DMS53 (cell line): Measurements from ENCODE around the gene KRT5.
"Not testable (repeated sequence)": the region's sequence is repeated elsewhere in the genome, so short reads cannot be mapped to it uniquely, and the experiment has no call there.

Experiments
- DNase-seq: peaks from one replicate; lab custom pipeline; 2025; lab: John Stamatoyannopoulos, UW

KRT5 gene

GRCh38 chr12:52494100-52494499 lies 26.1 kb downstream of the KRT5 start:
- no peak for DNase-seq

- DNase-seq, result no peak
Measured at GRCh38 chr12:52493172-52493571, 27.0 kb downstream of the KRT5 start, which contains the start of gene KRT6A. Gene KRT6A (minus strand): TSS chr12:52493257. CDS start chr12:52493188, 69 bp downstream.

GRCh38 chr12:52492405-52492804 lies 27.8 kb downstream of the KRT5 start:
- not testable (repeated sequence) for DNase-seq

- not testable (repeated sequence) for DNase-seq
Measured at GRCh38 chr12:52491495-52491894, 28.7 kb downstream of the KRT5 start.

DNA sequence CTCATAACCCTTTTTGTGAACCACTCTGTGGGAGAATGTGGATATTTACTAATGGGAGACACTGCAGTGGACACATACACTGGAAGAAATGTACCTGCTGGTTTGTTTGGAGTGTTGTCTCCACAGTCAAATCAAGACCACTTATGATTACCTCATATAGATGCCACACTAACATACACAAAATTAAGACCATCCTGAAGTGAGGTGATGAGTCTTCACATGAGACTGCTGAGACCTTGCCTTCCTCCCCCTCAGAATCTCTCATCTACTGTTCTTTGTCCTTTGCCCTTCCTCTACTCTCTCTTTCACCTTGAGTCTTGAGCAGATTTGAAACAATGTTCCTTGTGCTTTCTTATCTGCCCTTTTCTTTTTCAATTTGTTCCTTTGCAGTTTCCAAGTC lies 31.5 kb downstream of the KRT5 start:
- no peak for DNase-seq

- not testable (repeated sequence) for DNase-seq
Measured at GRCh38 chr12:52487744-52488443, 32.3 kb downstream of the KRT5 start.

- no peak for DNase-seq
Measured at GRCh38 chr12:52487211-52487610, 33.0 kb downstream of the KRT5 start.

DNA sequence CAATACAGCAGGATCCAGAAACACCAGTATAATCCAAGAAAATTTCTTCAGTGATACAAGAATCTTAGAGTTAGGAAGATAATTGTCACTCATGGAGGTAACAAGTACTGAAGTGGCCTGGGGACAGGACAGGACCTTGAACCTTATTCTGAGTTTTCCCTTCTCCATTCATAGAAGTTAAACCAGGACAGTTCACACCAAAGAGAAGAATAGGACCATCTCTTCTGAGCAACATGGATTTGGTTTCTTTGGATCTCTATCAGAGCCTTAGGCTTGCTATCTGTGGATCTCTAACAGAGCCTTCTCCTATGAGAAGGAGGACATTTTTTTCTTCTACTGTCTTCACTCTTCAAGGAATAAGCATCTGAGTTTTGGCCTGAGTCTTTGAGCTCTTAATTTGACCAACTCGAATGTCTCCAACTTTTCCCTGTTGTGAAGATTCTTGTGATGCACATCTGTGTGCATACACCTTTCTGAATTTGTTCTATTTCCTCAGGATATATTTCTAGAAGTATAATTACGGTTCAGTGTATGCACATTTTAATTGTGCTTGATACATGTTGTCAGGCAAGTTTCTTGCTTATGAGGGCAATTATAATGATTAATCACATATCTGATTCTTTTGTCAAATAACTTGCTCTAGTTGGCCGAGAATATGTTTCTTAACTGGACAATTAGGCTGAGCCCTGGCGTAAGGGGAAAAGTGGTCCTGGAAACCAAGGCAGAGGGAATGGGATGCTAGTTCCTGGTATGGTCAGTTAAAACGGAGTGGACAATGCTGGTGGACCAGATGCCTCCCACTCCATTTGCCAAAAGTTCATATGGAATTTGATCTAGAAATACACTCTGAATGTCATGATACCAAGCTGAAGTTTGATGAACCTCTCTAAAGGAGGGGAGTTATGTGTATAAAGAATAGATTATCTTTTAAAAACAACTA lies 33.8 kb downstream of the KRT5 start:
- no peak for DNase-seq

GRCh38 chr12:52480073-52480472 lies 40.1 kb downstream of the KRT5 start:
- DNase-seq, result no peak

DNA sequence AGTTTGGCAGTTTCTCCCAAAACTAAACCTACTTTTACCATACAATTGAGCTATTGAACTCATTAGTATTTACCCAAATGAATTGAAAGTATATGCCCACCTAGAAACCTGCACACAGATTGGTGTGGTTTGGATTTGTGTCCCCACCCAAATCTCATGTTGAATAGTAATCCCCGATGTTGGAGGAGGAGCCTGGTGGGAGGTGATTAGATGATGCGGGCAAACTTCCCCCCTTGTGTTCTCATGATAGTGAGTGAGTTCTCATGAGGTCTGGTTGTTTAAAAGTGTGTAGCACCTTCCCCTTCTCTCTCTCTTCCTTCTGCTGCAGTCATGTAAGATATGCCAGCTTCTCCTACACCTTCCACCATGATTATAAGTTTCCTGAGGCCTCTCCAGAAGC lies 42.5 kb downstream of the KRT5 start:
- DNase-seq, result no peak

DNA sequence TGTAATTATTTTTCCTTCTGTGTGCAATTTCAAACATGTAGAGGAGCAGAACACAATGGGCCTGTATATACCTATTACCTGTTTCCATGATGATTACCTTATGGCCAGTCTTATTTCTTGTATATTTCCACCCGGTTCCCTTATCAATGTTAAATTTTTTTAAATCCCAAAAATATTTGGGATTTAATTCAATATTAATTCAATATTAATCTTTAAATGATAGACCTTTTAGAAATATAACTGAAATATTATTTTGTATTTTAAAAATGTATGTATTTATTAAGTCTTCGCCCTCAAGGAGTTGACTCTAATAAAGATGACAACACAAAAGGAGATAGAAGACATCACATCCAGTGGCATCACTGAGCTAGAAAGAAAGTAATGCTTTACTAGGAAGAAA lies 46.0 kb downstream of the KRT5 start:
- no peak for DNase-seq

DNA sequence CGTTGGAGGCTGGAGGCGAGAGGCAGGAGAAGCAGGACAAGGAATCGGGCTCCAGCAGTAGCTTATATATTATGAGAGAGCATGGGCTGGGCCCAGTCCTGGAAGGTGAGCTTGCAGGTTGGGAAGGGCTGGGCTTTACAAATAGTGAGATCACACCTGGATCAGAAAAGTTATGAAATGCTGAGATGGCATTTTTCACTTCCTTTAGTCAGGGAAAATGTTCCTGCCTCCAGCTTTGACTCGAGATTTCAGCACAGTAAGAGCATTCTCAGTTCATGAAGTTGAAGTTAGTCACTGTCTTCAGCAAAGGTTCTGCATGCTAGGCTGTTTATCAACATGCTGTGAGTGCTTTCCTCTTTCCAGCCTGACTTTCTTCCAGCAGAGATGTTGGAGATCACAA lies 46.4 kb downstream of the KRT5 start, which contains the start of gene KRT6C:
Gene KRT6C (minus strand): TSS at position 38 of the 400 bp plus-strand sequence. CDS start 68 bp downstream, outside the sequence.
- DNase-seq, result no peak

DNA sequence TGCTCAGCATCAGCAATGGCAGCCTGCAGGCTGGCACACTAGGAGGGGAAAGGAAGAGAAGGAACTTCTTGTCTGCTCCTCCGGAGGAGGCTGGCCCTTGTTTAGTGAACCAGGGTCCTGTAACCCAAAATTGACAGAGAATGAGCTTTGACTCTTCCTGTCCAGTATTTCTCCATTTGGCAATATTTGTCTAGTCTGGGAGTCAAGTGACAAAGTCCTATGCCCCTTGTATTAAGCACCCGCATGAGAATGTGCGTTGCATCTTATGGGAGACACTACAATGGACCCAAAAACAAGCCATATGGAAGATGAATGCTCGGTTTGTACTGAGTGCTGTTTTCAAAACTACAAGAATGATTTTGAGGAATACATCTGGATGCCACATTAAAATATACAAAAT lies 50.3 kb downstream of the KRT5 start:
- DNase-seq, result no peak

DNA sequence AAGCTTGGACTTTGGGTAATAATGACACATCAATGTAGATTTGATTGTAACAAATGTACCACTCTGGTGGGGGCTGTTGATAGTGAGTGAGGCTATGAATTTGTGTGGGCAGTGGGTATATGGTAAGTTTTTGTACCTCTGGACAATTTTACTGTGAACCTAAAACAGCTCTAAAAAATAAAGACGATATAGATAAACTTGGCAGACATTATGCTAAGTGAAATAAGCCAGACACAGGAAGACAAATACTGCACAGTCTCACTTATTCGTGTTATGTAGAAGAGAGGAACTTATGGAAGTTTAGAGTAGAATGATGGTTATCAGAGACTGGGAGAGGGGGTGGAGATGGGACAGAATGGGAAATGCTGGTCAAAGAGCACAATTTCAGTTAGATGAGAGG lies 55.3 kb downstream of the KRT5 start:
- no peak for DNase-seq
